ENCODE measurements around the gene ERGIC1.

The ERGIC1 gene

GRCh38 chr5:172999372-172999973 is 165.4 kb downstream of the ERGIC1 start:
- no peak for DNase-seq

GRCh38 chr5:172999974-173000373 is 165.9 kb downstream of the ERGIC1 start:
- no peak for DNase-seq

DNA sequence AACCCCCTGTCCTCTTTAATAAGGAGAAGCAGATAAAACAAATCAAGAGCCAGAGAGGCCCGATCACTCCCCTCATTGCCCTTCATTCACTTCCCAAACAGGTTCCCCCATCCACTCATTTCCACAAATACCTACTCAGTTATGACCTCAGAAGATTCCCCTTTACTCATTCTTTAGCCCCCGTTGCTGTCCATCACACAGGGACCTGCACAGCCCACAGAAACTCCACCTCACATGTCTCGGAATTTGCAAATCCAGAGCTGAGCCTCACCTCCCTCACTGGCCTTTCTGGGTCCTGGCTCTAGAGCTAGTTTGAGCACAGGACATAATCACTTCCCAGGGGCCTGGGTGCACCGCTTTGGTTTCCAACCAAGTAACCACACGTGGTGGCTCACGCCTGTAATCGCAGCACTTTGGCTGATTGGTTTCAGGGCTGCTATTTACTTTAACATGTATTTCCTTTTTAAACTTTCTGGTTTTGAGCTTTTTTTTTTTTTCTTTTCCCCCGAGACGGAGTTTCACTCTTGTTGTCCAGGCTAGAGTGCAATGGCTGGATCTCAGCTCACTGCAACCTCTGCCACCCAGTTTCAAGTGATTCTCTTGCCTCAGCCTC is 167.3 kb downstream of the ERGIC1 start:
- DNase-seq: no peak
